SK-N-SH (cell line): ENCODE results near the gene UBTD1. TPM values are rescaled to one million over a fixed set of nuclear protein-coding genes. Genes with fewer than 3 reads are reported as not detected.
A peak's percentile ranks its signal among the peaks of the same experiment; 100 is the strongest.

Experiments
- CTCF ChIA-PET: fragments of 300-600, 350-600 bp; formaldehyde crosslinking; extraction: SDS; loops from one replicate; lab custom pipeline; 2021; lab: Yijun Ruan, JAX
- POLR2A ChIA-PET: fragments of 350-600 bp; sonication (Branson Sonifier 250); formaldehyde crosslinking; extraction: SDS; loops from one replicate; lab custom pipeline; 2020; ENCODE audit warnings: antibody characterized with exemption, inconsistent platforms; lab: Yijun Ruan, JAX
- DNase-seq: peaks from one replicate; pipeline ENCODE4 v3.0.0; 2012
- H2AFZ ChIP-seq: fragments of 200-600 bp; sonication (generic); 2 replicates; pipeline ENCODE4 v1.8.1; 2016; ENCODE audit warnings: antibody characterized with exemption, mild to moderate bottlenecking, low read depth
- H3F3A ChIP-seq: fragments of 200-600 bp; sonication (generic); replicated peaks from 2 replicates; pipeline ENCODE3; 2016; ENCODE audit warnings: antibody characterized with exemption, mild to moderate bottlenecking; ENCODE audit not compliant: insufficient read depth
- H3K27ac ChIP-seq, 2 experiments: fragments of 200-500 bp in 1 of 2; fragments of 200-600 bp in 1 of 2; sonication (Bioruptor generic) in 1 of 2; sonication (generic), shearing (Covaris generic) in 1 of 2; 2 replicates each; pipeline versions ENCODE4 v1.5.1 to v1.6.1; 2014 to 2016; ENCODE audit warnings: low read depth in 2 of 2, inconsistent platforms in 1 of 2, low read length in 1 of 2, mild to moderate bottlenecking in 1 of 2, mixed read lengths in 1 of 2
- H3K27me3 ChIP-seq: fragments of 200-600 bp; sonication (generic), shearing (Covaris generic); 2 replicates; pipeline ENCODE4 v1.6.1; 2016; ENCODE audit warnings: mixed run types; ENCODE audit not compliant: insufficient read depth
- H3K36me3 ChIP-seq, 2 experiments: fragments of 200-500 bp in 1 of 2; fragments of 200-600 bp in 1 of 2; sonication (Bioruptor generic) in 1 of 2; sonication (generic) in 1 of 2; replicated peaks in 1 of 2; 2 replicates each; pipeline versions ENCODE3 to v1.5.1; 2014 to 2016; ENCODE audit warnings: low read length in 1 of 2, mild to moderate bottlenecking in 1 of 2; ENCODE audit not compliant: insufficient read depth in 2 of 2, control insufficient read depth in 1 of 2
- H3K4me1 ChIP-seq, 2 experiments: fragments of 200-500 bp in 1 of 2; fragments of 200-600 bp in 1 of 2; sonication (Bioruptor generic) in 1 of 2; sonication (generic), shearing (Covaris generic) in 1 of 2; 2 replicates each; pipeline versions ENCODE4 v1.5.1 to v1.6.1; 2014 to 2016; ENCODE audit warnings: low read depth in 1 of 2, low read length in 1 of 2, mixed run types in 1 of 2; ENCODE audit not compliant: insufficient read depth in 2 of 2, control insufficient read depth in 1 of 2
- H3K4me2 ChIP-seq: fragments of 200-600 bp; sonication (generic), shearing (Covaris generic); 2 replicates; pipeline ENCODE4 v1.6.1; 2017; ENCODE audit warnings: mixed run types
- H3K4me3 ChIP-seq, 2 experiments: fragments of 200-500 bp in 1 of 2; fragments of 200-600 bp in 1 of 2; sonication (Bioruptor generic) in 1 of 2; sonication (generic), shearing (Covaris generic) in 1 of 2; 2 replicates each; pipeline versions ENCODE4 v1.5.1 to v1.8.1; 2014 to 2016; ENCODE audit warnings: low read depth in 2 of 2, inconsistent platforms in 1 of 2, low read length in 1 of 2, mild to moderate bottlenecking in 1 of 2, mixed read lengths in 1 of 2, moderate library complexity in 1 of 2
- H3K79me2 ChIP-seq: fragments of 200-600 bp; sonication (generic); 2 replicates; pipeline ENCODE4 v1.8.1; 2017; ENCODE audit warnings: mild to moderate bottlenecking; ENCODE audit not compliant: insufficient read depth
- H3K9ac ChIP-seq: fragments of 200-600 bp; sonication (generic); 2 replicates; pipeline ENCODE4 v1.6.1; 2017; ENCODE audit warnings: mixed run types
- H3K9me2 ChIP-seq: fragments of 200-600 bp; sonication (generic); 2 replicates; pipeline ENCODE4 v1.6.1; 2017; ENCODE audit warnings: mixed run types
- H3K9me3 ChIP-seq: fragments of 200-600 bp; sonication (generic); 2 replicates; pipeline ENCODE4 v1.6.1; 2017; ENCODE audit warnings: mixed run types, mild to moderate bottlenecking, moderate library complexity
- H4K20me1 ChIP-seq: fragments of 200-600 bp; sonication (generic); 2 replicates; pipeline ENCODE4 v1.6.1; 2017; ENCODE audit warnings: mild to moderate bottlenecking, mixed run types; ENCODE audit not compliant: insufficient read depth
- FOXJ3 ChIP-seq: sonication (generic); formaldehyde crosslinking; IDR thresholded peaks from 2 replicates; pipeline ENCODE4 v1.5.1; 2020; ENCODE audit warnings: mild to moderate bottlenecking, missing genetic modification reagents
- FOXM1 ChIP-seq: IDR thresholded peaks from 2 replicates; pipeline ENCODE4 v1.4.0; 2012; ENCODE audit warnings: low read depth, mild to moderate bottlenecking
- JUND ChIP-seq: IDR thresholded peaks from 2 replicates; pipeline ENCODE4 v1.4.0; 2012
- MAX ChIP-seq: IDR thresholded peaks from 2 replicates; pipeline ENCODE4 v1.4.0; 2012; ENCODE audit warnings: low read depth
- MEF2A ChIP-seq: IDR thresholded peaks from 2 replicates; pipeline ENCODE4 v1.4.0; 2012; ENCODE audit warnings: low read depth, borderline replicate concordance
- MXI1 ChIP-seq: IDR thresholded peaks from 2 replicates; pipeline ENCODE4 v1.6.1; 2012; ENCODE audit warnings: mild to moderate bottlenecking, low read depth, low read length, improper control_type of control experiment
- NFIC ChIP-seq: IDR thresholded peaks from 2 replicates; pipeline ENCODE4 v1.4.0; 2012; ENCODE audit warnings: borderline replicate concordance
- POLR2AphosphoS5 ChIP-seq: IDR thresholded peaks from 2 replicates; pipeline ENCODE4 v1.6.1; 2012; ENCODE audit warnings: low read depth, low read length
- RCOR1 ChIP-seq: fragments of 150-350 bp; IDR thresholded peaks from 2 replicates; pipeline ENCODE4 v1.6.1; 2017; ENCODE audit warnings: antibody characterized with exemption, low read length
- RFX5 ChIP-seq: IDR thresholded peaks from 2 replicates; pipeline ENCODE4 v1.6.1; 2012; ENCODE audit warnings: mild to moderate bottlenecking, improper control_type of control experiment, low read length
- TAF1 ChIP-seq: IDR thresholded peaks from 2 replicates; pipeline ENCODE4 v1.6.1; 2012; ENCODE audit warnings: low read depth, mild to moderate bottlenecking, low read length, moderate library complexity, borderline replicate concordance
- TCF12 ChIP-seq: IDR thresholded peaks from 2 replicates; pipeline ENCODE4 v1.4.0; 2012
- WGBS: methylation state at CpG from one replicate; pipeline ENCODE4 v1.1.6; 2017; ENCODE audit warnings: low lambda C conversion rate; 5-methylcytosine and 5-hydroxymethylcytosine counted together
- polyA plus RNA-seq, 3 experiments: library from polyadenylated mRNA; depleted of rRNA; stranded (reverse); fragments of >200 nt; gene quantifications; 2 replicates each; pipeline ENCODE4 v1.2.3, GENCODE V29; 2012
- TF ChIP-seq, protein P1 (sequence below): IDR thresholded peaks from 2 replicates; pipeline ENCODE4 v1.4.0; 2012; ENCODE audit warnings: low read depth, borderline replicate concordance
- TF ChIP-seq, protein P2 (sequence below): fragments of 150-350 bp; IDR thresholded peaks from 2 replicates; pipeline ENCODE4 v1.6.1; 2017; ENCODE audit warnings: antibody characterized with exemption, low read length, low read depth, borderline replicate concordance

UBTD1 gene
- polyA plus RNA-seq, 1 of the 3 experiments (the other 2 are of a cell fraction), result 38.8 TPM

DNA sequence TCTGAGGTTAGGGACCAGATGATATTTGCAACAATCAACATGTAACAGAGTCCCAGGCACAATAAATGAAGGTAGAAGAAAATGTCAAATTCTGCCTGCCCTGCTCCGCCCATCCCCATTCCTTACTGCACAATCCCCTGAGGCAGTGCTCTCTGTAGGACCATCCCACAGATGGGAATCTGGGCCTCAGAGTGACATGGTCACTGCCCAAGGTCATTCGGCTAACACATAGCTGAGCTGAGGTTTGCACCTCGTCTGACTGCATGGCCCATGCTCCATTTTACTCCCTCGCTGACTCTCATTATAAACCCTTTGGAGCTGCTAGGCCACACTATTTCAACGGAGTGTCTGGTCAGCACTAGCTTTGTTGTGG, 86.7 kb downstream of the UBTD1 start:
- ChIA-PET POLR2A (no interaction called here), CTCF (interaction anchor here (7.1 kb wide), 1 partner anchor 14 kb away, joined by 60 read pairs; the partner anchor contains the start of gene ANKRD2)
- no peaks in the 10 kb centered on the region for H3F3A ChIP-seq
- DNase-seq, result peak; percentile 5
- no peak overlapping the region for H3K27ac ChIP-seq
- peaks cover 0 to 21% of the 10 kb centered on the region in 2 experiments; a peak in 1 of 4 replicates for H3K4me1 ChIP-seq
- H3K79me2 ChIP-seq, result no peaks in the 10 kb centered on the region
- no peaks in the 10 kb centered on the region for H3K9me3 ChIP-seq
- no peak overlapping the region for H2AFZ ChIP-seq
- H3K9ac ChIP-seq, result no peak overlapping the region
- H3K9me2 ChIP-seq, result no peaks in the 10 kb centered on the region
- TF ChIP-seq RCOR1, result no peak
- TF ChIP-seq MXI1, result no peak
- no peak for TF ChIP-seq NFIC
- no peak for TF ChIP-seq MAX
- TF ChIP-seq, protein P1, sequence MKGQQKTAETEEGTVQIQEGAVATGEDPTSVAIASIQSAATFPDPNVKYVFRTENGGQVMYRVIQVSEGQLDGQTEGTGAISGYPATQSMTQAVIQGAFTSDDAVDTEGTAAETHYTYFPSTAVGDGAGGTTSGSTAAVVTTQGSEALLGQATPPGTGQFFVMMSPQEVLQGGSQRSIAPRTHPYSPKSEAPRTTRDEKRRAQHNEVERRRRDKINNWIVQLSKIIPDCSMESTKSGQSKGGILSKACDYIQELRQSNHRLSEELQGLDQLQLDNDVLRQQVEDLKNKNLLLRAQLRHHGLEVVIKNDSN, result no peak
- TF ChIP-seq FOXM1, result no peak
- no peak for TF ChIP-seq FOXJ3
- TF ChIP-seq TAF1, result no peak
- no peak for TF ChIP-seq TCF12
- no peak for TF ChIP-seq POLR2AphosphoS5
- TF ChIP-seq, protein P2, sequence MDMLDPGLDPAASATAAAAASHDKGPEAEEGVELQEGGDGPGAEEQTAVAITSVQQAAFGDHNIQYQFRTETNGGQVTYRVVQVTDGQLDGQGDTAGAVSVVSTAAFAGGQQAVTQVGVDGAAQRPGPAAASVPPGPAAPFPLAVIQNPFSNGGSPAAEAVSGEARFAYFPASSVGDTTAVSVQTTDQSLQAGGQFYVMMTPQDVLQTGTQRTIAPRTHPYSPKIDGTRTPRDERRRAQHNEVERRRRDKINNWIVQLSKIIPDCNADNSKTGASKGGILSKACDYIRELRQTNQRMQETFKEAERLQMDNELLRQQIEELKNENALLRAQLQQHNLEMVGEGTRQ, result no peak
- H3K4me3 ChIP-seq, result no peak overlapping the region
- no peaks in the 10 kb centered on the region for H3K27me3 ChIP-seq
- H3K36me3 ChIP-seq, result no peaks in the 10 kb centered on the region
- H4K20me1 ChIP-seq, result no peaks in the 10 kb centered on the region
- H3K4me2 ChIP-seq, result no peak overlapping the region; the same call in 1 of the 2 replicates
- 96% methylated on average over 5 of the region's 5 CpGs for WGBS

- no peaks in the 10 kb centered on the region for H3K27me3 ChIP-seq
- no peak overlapping the region for H3K27ac ChIP-seq
- H3K4me1 ChIP-seq, result peaks cover 0 to 21% of the 10 kb centered on the region in 2 experiments; a peak in 1 of 4 replicates
- TF ChIP-seq POLR2AphosphoS5 (no peak), MEF2A (no peak), RFX5 (no peak), JUND (no peak)
- no peaks in the 10 kb centered on the region for H3K9me2 ChIP-seq
- ChIA-PET CTCF (interaction anchor here (7.1 kb wide), 1 partner anchor 15 kb away, joined by 60 read pairs; the partner anchor contains the start of gene ANKRD2), POLR2A (no interaction called here)
- no peak overlapping the region for H3K4me2 ChIP-seq
- no peak for DNase-seq
- H3K79me2 ChIP-seq, result no peaks in the 10 kb centered on the region
- no peak overlapping the region for H3K4me3 ChIP-seq
- H2AFZ ChIP-seq, result no peak overlapping the region
- 76% methylated on average over 2 of the region's 2 CpGs for WGBS
- no peaks in the 10 kb centered on the region for H3K36me3 ChIP-seq
- no peaks in the 10 kb centered on the region for H4K20me1 ChIP-seq
- no peaks in the 10 kb centered on the region for H3K9me3 ChIP-seq
- no peak overlapping the region for H3K9ac ChIP-seq
- H3F3A ChIP-seq, result no peaks in the 10 kb centered on the region
These were observed 88.5 kb downstream of the UBTD1 start for GRCh38 chr10:97587183-97587582.
